ENCODE data around the gene IYD.
A peak's percentile ranks its signal among the peaks of the same experiment; 100 is the strongest.

The IYD gene

DNA sequence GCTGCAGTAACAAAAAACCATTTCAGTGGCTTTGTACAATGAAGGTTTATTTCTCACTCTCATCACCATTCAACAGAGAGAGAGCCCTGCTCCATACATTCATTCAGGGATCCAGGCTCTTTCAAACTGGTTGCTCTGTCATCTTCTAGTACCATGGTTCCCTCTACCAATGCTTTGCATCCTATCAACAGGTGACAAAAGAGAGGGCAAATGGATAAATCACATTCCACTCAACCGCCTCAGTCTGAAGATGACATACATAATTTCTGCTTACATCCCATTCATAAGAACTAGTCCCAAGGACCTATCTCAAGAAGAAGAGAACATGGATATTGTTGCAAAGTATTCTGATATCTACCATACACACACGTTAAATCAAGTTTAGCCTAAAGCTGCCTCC, 51.6 kb downstream of the IYD start:
- TF ChIP-seq YY1 (IDR thresholded peaks at IDR 0.05; ENCODE audit: low read depth) (no peak), TEAD4 (IDR thresholded peaks at IDR 0.05) (no peak), NFIC (IDR thresholded peaks at IDR 0.05) (no peak), CREB1 (IDR thresholded peaks at IDR 0.05; ENCODE audit: low read depth) (no peak), ZBTB7A (IDR thresholded peaks at IDR 0.05; ENCODE audit: low read depth) (no peak), EGR1 (IDR thresholded peaks at IDR 0.05) (no peak), TAF1 (IDR thresholded peaks at IDR 0.05; ENCODE audit: low read depth) (no peak), REST (IDR thresholded peaks at IDR 0.05; ENCODE audit: low read depth) (no peak), RAD21 (IDR thresholded peaks at IDR 0.05; ENCODE audit: low read depth) (no peak), CEBPB (IDR thresholded peaks at IDR 0.05) (no peak), EP300 (IDR thresholded peaks at IDR 0.05; ENCODE audit: borderline replicate concordance) (no peak), MAX (IDR thresholded peaks at IDR 0.05) (no peak), TCF12 (IDR thresholded peaks at IDR 0.05; ENCODE audit: low read depth) (no peak), USF1 (IDR thresholded peaks at IDR 0.05) (no peak), FOXM1 (IDR thresholded peaks at IDR 0.05; ENCODE audit: borderline replicate concordance, low read depth) (no peak)

DNA sequence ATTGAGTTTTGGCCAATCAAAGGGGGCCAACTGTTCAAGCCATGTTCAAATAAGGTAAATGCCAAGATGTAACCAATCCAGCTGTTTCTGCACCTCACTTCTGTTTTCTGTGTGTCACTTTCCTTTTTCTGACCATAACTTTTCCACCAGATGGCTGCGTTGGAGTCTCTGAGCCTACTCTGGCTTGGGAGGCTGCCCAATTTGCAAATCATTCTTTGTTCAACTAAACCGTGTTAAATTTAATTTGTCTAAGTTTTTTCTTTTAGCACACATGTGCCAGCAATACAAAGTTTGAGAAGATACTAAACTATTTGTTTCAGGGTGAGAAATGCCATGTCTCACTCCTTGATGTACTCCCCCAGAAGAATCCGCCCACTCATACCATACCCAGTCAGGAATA, 52.1 kb downstream of the IYD start:
- TF ChIP-seq EGR1 (IDR thresholded peaks at IDR 0.05), result 0 out of 2 replicates have a peak, but pooled peaks have one; percentile 9
- TF ChIP-seq CREB1 (IDR thresholded peaks at IDR 0.05; ENCODE audit: low read depth), result no peak

DNA sequence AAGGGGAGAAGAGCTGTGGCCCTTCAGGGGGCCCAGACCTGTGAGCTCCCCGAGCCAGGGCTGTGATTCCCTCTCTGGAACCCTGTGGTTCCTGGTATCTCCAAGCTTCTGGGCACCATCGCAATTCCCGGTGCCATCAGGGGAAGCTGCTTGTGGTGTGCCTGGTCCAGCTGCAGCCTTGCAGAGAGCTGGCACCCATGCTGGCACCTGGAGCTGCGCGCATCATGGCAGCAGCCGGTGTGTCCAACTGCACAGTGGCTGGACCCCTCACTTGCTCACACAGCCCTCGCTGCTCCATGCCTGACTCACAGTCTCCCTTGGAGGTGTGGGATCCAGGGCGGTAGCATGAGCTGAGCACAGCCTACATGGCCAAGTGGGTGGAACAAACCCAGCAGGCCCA, 56.7 kb downstream of the IYD start:
- TF ChIP-seq CEBPB (IDR thresholded peaks at IDR 0.05), result no peak
- no peak for TF ChIP-seq EGR1 (IDR thresholded peaks at IDR 0.05)
- no peak for TF ChIP-seq RAD21 (IDR thresholded peaks at IDR 0.05; ENCODE audit: low read depth)
- TF ChIP-seq TAF1 (IDR thresholded peaks at IDR 0.05; ENCODE audit: low read depth), result no peak
- TF ChIP-seq TCF12 (IDR thresholded peaks at IDR 0.05; ENCODE audit: low read depth), result no peak
- TF ChIP-seq TEAD4 (IDR thresholded peaks at IDR 0.05), result no peak
- no peak for TF ChIP-seq USF1 (IDR thresholded peaks at IDR 0.05)
- TF ChIP-seq ZBTB7A (IDR thresholded peaks at IDR 0.05; ENCODE audit: low read depth), result no peak
- TF ChIP-seq REST (IDR thresholded peaks at IDR 0.05; ENCODE audit: low read depth), result no peak

DNA sequence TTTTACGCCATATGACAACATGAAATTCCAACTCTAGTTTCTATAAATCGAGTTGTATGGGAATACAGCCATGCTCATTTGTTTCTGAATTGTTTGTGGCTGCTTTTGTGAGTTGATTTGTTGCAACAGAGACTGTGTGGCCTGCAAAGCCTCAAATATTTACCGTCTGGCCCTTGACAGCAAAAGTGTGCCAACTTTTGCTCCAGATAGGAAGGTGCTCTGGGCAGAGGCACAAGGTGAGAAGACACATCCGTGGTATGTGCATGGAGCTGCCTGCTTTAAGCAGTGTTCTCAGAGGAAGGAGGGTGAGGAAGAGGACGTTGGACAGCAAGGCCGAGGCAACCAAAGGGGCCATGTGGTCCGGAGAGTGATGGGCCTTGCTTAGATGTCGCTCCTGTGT, 57.4 kb downstream of the IYD start:
- TF ChIP-seq ZBTB7A (IDR thresholded peaks at IDR 0.05; ENCODE audit: low read depth), result no peak
- no peak for TF ChIP-seq FOXM1 (IDR thresholded peaks at IDR 0.05; ENCODE audit: borderline replicate concordance, low read depth)
- TF ChIP-seq EGR1 (IDR thresholded peaks at IDR 0.05), result no peak
- TF ChIP-seq CEBPB (IDR thresholded peaks at IDR 0.05), result no peak
- no peak for TF ChIP-seq EP300 (IDR thresholded peaks at IDR 0.05; ENCODE audit: borderline replicate concordance)
- no peak for TF ChIP-seq NFIC (IDR thresholded peaks at IDR 0.05)
- no peak for TF ChIP-seq USF1 (IDR thresholded peaks at IDR 0.05)
- TF ChIP-seq CREB1 (IDR thresholded peaks at IDR 0.05; ENCODE audit: low read depth), result no peak
- TF ChIP-seq TCF12 (IDR thresholded peaks at IDR 0.05; ENCODE audit: low read depth), result no peak
- TF ChIP-seq YY1 (IDR thresholded peaks at IDR 0.05; ENCODE audit: low read depth), result no peak
- TF ChIP-seq RAD21 (IDR thresholded peaks at IDR 0.05; ENCODE audit: low read depth), result no peak
- TF ChIP-seq REST (IDR thresholded peaks at IDR 0.05; ENCODE audit: low read depth), result no peak

All from Ishikawa (cell line).